H9 (cell line): Measurements from ENCODE around the gene PGAM1. TPM values are rescaled to one million over a fixed set of nuclear protein-coding genes. Genes with fewer than 3 reads are reported as not detected.
A peak's percentile ranks its signal among the peaks of the same experiment; 100 is the strongest.

Experiments
- DNase-seq: peaks from one replicate; pipeline ENCODE4 v3.0.0-alpha.2; 2017
- H2AFZ ChIP-seq: one replicate; pipeline ENCODE4 v1.6.1; 2013; ENCODE audit warnings: mild to moderate bottlenecking, low read length, control low read depth, moderate library complexity
- H2AK5ac ChIP-seq: 2 replicates; pipeline ENCODE4 v1.6.1; 2013; ENCODE audit warnings: low read length, control low read depth, mixed read lengths; ENCODE audit not compliant: insufficient read length
- H2BK120ac ChIP-seq: one replicate; pipeline ENCODE4 v1.6.1; 2013; ENCODE audit warnings: low read depth, mild to moderate bottlenecking, low read length, control low read depth, inconsistent platforms; ENCODE audit not compliant: poor library complexity, severe bottlenecking
- H2BK12ac ChIP-seq: 2 replicates; pipeline ENCODE4 v1.6.1; 2013; ENCODE audit warnings: low read length, control low read depth, mixed read lengths, low read depth; ENCODE audit not compliant: insufficient read length
- H2BK15ac ChIP-seq: 2 replicates; pipeline ENCODE4 v1.6.1; 2013; ENCODE audit warnings: low read depth, low read length, control low read depth
- H2BK20ac ChIP-seq: one replicate; pipeline ENCODE4 v1.6.1; 2013; ENCODE audit warnings: low read depth, mild to moderate bottlenecking, low read length, control low read depth, inconsistent platforms; ENCODE audit not compliant: poor library complexity, severe bottlenecking
- H2BK5ac ChIP-seq: 2 replicates; pipeline ENCODE4 v1.6.1; 2013; ENCODE audit warnings: low read length, control low read depth, mixed read lengths; ENCODE audit not compliant: insufficient read length
- H3K14ac ChIP-seq: 2 replicates; pipeline ENCODE4 v1.6.1; 2013; ENCODE audit warnings: low read length, control low read depth; ENCODE audit not compliant: insufficient read depth
- H3K18ac ChIP-seq: 2 replicates; pipeline ENCODE4 v1.6.1; 2013; ENCODE audit warnings: low read depth, mild to moderate bottlenecking, mixed read lengths, low read length, control low read depth; ENCODE audit not compliant: insufficient read length
- H3K23ac ChIP-seq: 2 replicates; pipeline ENCODE4 v1.6.1; 2013; ENCODE audit warnings: low read length, control low read depth, mixed read lengths, low read depth; ENCODE audit not compliant: insufficient read length
- H3K23me2 ChIP-seq: 2 replicates; pipeline ENCODE4 v1.6.1; 2013; ENCODE audit warnings: low read depth, mild to moderate bottlenecking, mixed read lengths, low read length, control low read depth; ENCODE audit not compliant: insufficient read length, poor library complexity, severe bottlenecking
- H3K27ac ChIP-seq: 2 replicates; pipeline ENCODE4 v1.5.1; 2013; ENCODE audit warnings: low read length, control low read depth, mixed read lengths, low read depth; ENCODE audit not compliant: insufficient read length
- H3K27me3 ChIP-seq: 2 replicates; pipeline ENCODE4 v1.6.1; 2013; ENCODE audit warnings: low read length, control low read depth, inconsistent platforms; ENCODE audit not compliant: insufficient read depth
- H3K4ac ChIP-seq: 2 replicates; pipeline ENCODE4 v1.6.1; 2013; ENCODE audit warnings: low read depth, mild to moderate bottlenecking, control low read depth, inconsistent platforms, low read length, moderate library complexity
- H3K4me1 ChIP-seq: 2 replicates; pipeline ENCODE4 v1.6.1; 2013; ENCODE audit warnings: low read length, control low read depth, inconsistent platforms; ENCODE audit not compliant: insufficient read depth
- H3K4me2 ChIP-seq: 2 replicates; pipeline ENCODE4 v1.6.1; 2013; ENCODE audit warnings: low read length, control low read depth, mixed read lengths; ENCODE audit not compliant: insufficient read length, insufficient read depth
- H3K56ac ChIP-seq: 2 replicates; pipeline ENCODE4 v1.6.1; 2013; ENCODE audit warnings: low read depth, mild to moderate bottlenecking, mixed read lengths, low read length, control low read depth; ENCODE audit not compliant: insufficient read length
- H3K79me1 ChIP-seq: 2 replicates; pipeline ENCODE4 v1.6.1; 2013; ENCODE audit warnings: low read depth, mild to moderate bottlenecking, moderate library complexity, low read length, control low read depth, inconsistent platforms; ENCODE audit not compliant: insufficient read depth, poor library complexity, severe bottlenecking
- H3K79me2 ChIP-seq: 2 replicates; pipeline ENCODE4 v1.6.1; 2013; ENCODE audit warnings: low read length, control low read depth, inconsistent platforms; ENCODE audit not compliant: insufficient read depth
- H3K9ac ChIP-seq: 2 replicates; pipeline ENCODE4 v1.6.1; 2013; ENCODE audit warnings: low read length, control low read depth, mixed read lengths; ENCODE audit not compliant: insufficient read length; ENCODE audit errors: extremely low read depth
- H3K9me3 ChIP-seq: one replicate; pipeline ENCODE4 v1.6.1; 2013; ENCODE audit warnings: low read depth, low read length, inconsistent platforms; ENCODE audit not compliant: control insufficient read depth
- H3T11ph ChIP-seq: one replicate; pipeline ENCODE4 v1.6.1; 2013; ENCODE audit warnings: mild to moderate bottlenecking, low read length, control low read depth, inconsistent platforms
- H4K20me1 ChIP-seq: one replicate; pipeline ENCODE4 v1.6.1; 2013; ENCODE audit not compliant: control insufficient read depth, insufficient read length, insufficient read depth
- H4K5ac ChIP-seq: 2 replicates; pipeline ENCODE4 v1.6.1; 2013; ENCODE audit warnings: low read depth, mild to moderate bottlenecking, mixed read lengths, low read length, control low read depth; ENCODE audit not compliant: insufficient read length
- H4K8ac ChIP-seq: replicated peaks from 2 replicates; pipeline ENCODE4 v1.6.1; 2013; ENCODE audit warnings: low read length, control low read depth, mixed read lengths, low read depth; ENCODE audit not compliant: insufficient read length
- H4K91ac ChIP-seq: 2 replicates; pipeline ENCODE4 v1.6.1; 2013; ENCODE audit warnings: low read depth, mild to moderate bottlenecking, moderate library complexity, mixed read lengths, low read length, control low read depth; ENCODE audit not compliant: insufficient read length
- H3K27ac Mint-ChIP-seq, 3 experiments: 2 replicates in 2 of 3; 3 replicates in 1 of 3; pipeline ENCODE4 v1.8.0; 2020 to 2021; ENCODE audit warnings: mixed read lengths in 3 of 3, mild to moderate bottlenecking in 1 of 3, moderate library complexity in 1 of 3
- H3K27me3 Mint-ChIP-seq: 2 replicates; pipeline ENCODE4 v1.8.0; 2021; ENCODE audit warnings: low read depth, mild to moderate bottlenecking, moderate library complexity, mixed read lengths
- H3K36me3 Mint-ChIP-seq, 3 experiments: 2 replicates in 2 of 3; 3 replicates in 1 of 3; pipeline ENCODE4 v1.8.0; 2020 to 2021; ENCODE audit warnings: low read depth in 3 of 3, mixed read lengths in 3 of 3; ENCODE audit not compliant: insufficient read depth in 1 of 3
- H3K4me1 Mint-ChIP-seq, 2 experiments: 2 replicates each; pipeline ENCODE4 v1.8.0; 2020; ENCODE audit warnings: mixed read lengths in 2 of 2
- H3K4me3 Mint-ChIP-seq, 2 experiments: 2 replicates in 1 of 2; 3 replicates in 1 of 2; pipeline ENCODE4 v1.8.0; 2020 to 2021; ENCODE audit warnings: mild to moderate bottlenecking in 2 of 2, mixed read lengths in 2 of 2, moderate library complexity in 1 of 2
- H3K9me3 Mint-ChIP-seq, 2 experiments: 2 replicates in 1 of 2; 3 replicates in 1 of 2; pipeline ENCODE4 v1.8.0; 2020; ENCODE audit warnings: mild to moderate bottlenecking in 2 of 2, mixed read lengths in 2 of 2, moderate library complexity in 1 of 2
- WGBS: extraction: QIAGEN DNeasy Blood & Tissue Kit; methylation state at CpG from one replicate; pipeline ENCODE4 v1.1.7; 2013; ENCODE audit warnings: missing lambda C conversion rate, low lambda C conversion rate, mixed read lengths; ENCODE audit not compliant: insufficient read length; ENCODE audit errors: extremely low coverage; 5-methylcytosine and 5-hydroxymethylcytosine counted together
- total RNA-seq: library from RNA; stranded (reverse); gene quantifications from 2 replicates; pipeline ENCODE4 v1.2.1, GENCODE V29; 2021
- TF ChIP-seq, protein P1 (sequence below): fragments of 200-600 bp; sonication (generic); conservative IDR thresholded peaks from 3 replicates; pipeline ENCODE4 v1.8.0; 2021; ENCODE audit warnings: antibody characterized with exemption, mild to moderate bottlenecking

The PGAM1 gene
- total RNA-seq, 1 experiment from 2014 or later = 932 TPM

- H3K9me3 ChIP-seq = no peaks in the 10 kb centered on the region
- H4K91ac ChIP-seq = no peak within 1 kb of the TSS
- peak within 1 kb of the TSS; percentile 80 for H3K4me2 ChIP-seq
- no peak within 1 kb of the TSS for H4K8ac ChIP-seq
- peak within 1 kb of the TSS; percentile 31 for H3K9ac ChIP-seq
- Mint-ChIP-seq H3K4me1 (peaks cover 8 to 12% of the 10 kb centered on the region in 2 experiments), H3K9me3 (no peaks in the 10 kb centered on the region), H3K27ac (peak within 1 kb of the TSS; percentile 84 to 98 (median 92); a peak in 5 of 7 replicates), H3K36me3 (peaks cover 6 to 25% (median 11%) of the 10 kb centered on the region in 3 experiments; a peak in 6 of 7 replicates), H3K27me3 (no peaks in the 10 kb centered on the region), H3K4me3 (peak within 1 kb of the TSS; percentile 96 to 97)
- H3T11ph ChIP-seq = no peak within 1 kb of the TSS
- no peak within 1 kb of the TSS for H2BK20ac ChIP-seq
- no peak within 1 kb of the TSS for H2AFZ ChIP-seq
- no peaks in the 10 kb centered on the region for H3K79me1 ChIP-seq
- TF ChIP-seq, protein P1, sequence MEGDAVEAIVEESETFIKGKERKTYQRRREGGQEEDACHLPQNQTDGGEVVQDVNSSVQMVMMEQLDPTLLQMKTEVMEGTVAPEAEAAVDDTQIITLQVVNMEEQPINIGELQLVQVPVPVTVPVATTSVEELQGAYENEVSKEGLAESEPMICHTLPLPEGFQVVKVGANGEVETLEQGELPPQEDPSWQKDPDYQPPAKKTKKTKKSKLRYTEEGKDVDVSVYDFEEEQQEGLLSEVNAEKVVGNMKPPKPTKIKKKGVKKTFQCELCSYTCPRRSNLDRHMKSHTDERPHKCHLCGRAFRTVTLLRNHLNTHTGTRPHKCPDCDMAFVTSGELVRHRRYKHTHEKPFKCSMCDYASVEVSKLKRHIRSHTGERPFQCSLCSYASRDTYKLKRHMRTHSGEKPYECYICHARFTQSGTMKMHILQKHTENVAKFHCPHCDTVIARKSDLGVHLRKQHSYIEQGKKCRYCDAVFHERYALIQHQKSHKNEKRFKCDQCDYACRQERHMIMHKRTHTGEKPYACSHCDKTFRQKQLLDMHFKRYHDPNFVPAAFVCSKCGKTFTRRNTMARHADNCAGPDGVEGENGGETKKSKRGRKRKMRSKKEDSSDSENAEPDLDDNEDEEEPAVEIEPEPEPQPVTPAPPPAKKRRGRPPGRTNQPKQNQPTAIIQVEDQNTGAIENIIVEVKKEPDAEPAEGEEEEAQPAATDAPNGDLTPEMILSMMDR = peak; percentile 35; the same call in 2 of the 3 replicates
- H3K23me2 ChIP-seq = peaks cover 7% of the 10 kb centered on the region
- no peaks in the 10 kb centered on the region for H4K20me1 ChIP-seq
- no peak within 1 kb of the TSS for H3K23ac ChIP-seq
- no peak within 1 kb of the TSS for H2BK12ac ChIP-seq
- H3K27me3 ChIP-seq = no peaks in the 10 kb centered on the region
- H3K4ac ChIP-seq = no peak within 1 kb of the TSS
- no peak within 1 kb of the TSS for H4K5ac ChIP-seq
- H2BK120ac ChIP-seq = no peak within 1 kb of the TSS
- no peak within 1 kb of the TSS for H2BK5ac ChIP-seq
- DNase-seq = peak; percentile 96
- no peaks in the 10 kb centered on the region for H3K4me1 ChIP-seq
- no peak within 1 kb of the TSS for H2BK15ac ChIP-seq
- H3K27ac ChIP-seq = no peak within 1 kb of the TSS
- no peak within 1 kb of the TSS for H2AK5ac ChIP-seq
- H3K79me2 ChIP-seq = 0 out of 2 replicates have a peak, but pooled peaks cover 2% of the 10 kb centered on the region
- no peak within 1 kb of the TSS for H3K14ac ChIP-seq
- no peak within 1 kb of the TSS for H3K56ac ChIP-seq
- WGBS = no CpG with 5 or more reads among the region's 39 CpGs
- peak within 1 kb of the TSS; percentile 30 for H3K18ac ChIP-seq
Measured at GRCh38 chr10:97400665-97401454, 25.1 kb upstream of the PGAM1 start, which contains the start of gene RRP12. TSS of gene RRP12 (minus strand) at chr10:97401340. CDS start at chr10:97401231, 109 bp downstream.
